Psoas muscle (tissue), 8 donors: ENCODE measurements around the gene RBMS2. TPM values are rescaled to one million over a fixed set of nuclear protein-coding genes. Genes with fewer than 3 reads are reported as not detected.

Source experiments
- ATAC-seq, 4 donors: fragments of 200-7000 bp; cut with Tn5 transposase; one replicate each; pipeline ENCODE4 v1.9.1; 2020; ENCODE audit warnings: moderate library complexity in 3 of 4, mild to moderate bottlenecking in 2 of 4
- DNase-seq, 2 donors: peaks; one replicate each; pipeline ENCODE4 v3.0.0-alpha.2; 2020
- H3K27ac ChIP-seq: fragments of 200-600 bp; one replicate; pipeline ENCODE4 v1.8.0; 2022
- H3K27me3 ChIP-seq, 3 donors: fragments of 200-600 bp in 1 of 3; one replicate each; pipeline versions ENCODE4 v1.6.1 to v1.8.0; 2013 to 2022; ENCODE audit warnings: low read length in 2 of 3, mild to moderate bottlenecking in 2 of 3, moderate library complexity in 1 of 3; ENCODE audit not compliant: insufficient read depth in 3 of 3
- H3K36me3 ChIP-seq, 2 donors: fragments of 200-600 bp in 1 of 2; one replicate each; pipeline versions ENCODE4 v1.6.1 to v1.8.0; 2013 to 2022; ENCODE audit warnings: low read depth in 1 of 2, mild to moderate bottlenecking in 1 of 2, moderate library complexity in 1 of 2; ENCODE audit not compliant: insufficient read depth in 1 of 2
- H3K4me1 ChIP-seq: fragments of 200-600 bp; one replicate; pipeline ENCODE4 v1.8.0; 2022
- H3K4me3 ChIP-seq: fragments of 200-600 bp; one replicate; pipeline ENCODE4 v1.8.0; 2022; ENCODE audit warnings: mild to moderate bottlenecking
- H3K9me3 ChIP-seq: fragments of 200-600 bp; one replicate; pipeline ENCODE4 v1.8.0; 2022
- whole genome bisulfite sequencing, 3 donors: extraction: QIAGEN DNeasy Blood & Tissue Kit; methylation state at CpG; one replicate each; pipeline versions ENCODE4 v1.1.6 to v1.1.7; 2013; 5-methylcytosine and 5-hydroxymethylcytosine counted together
- intact Hi-C, 2 donors: fragments of 100-400 bp; cut with DNase I; formaldehyde crosslinking; loops; one replicate each; pipeline versions ENCODE4 v1.11.0 to v1.14.2; 2022
- polyA plus RNA-seq, 3 donors: library from polyadenylated mRNA; stranded (reverse); fragments of 200-250 nt; gene quantifications; one replicate each; pipeline ENCODE4 v1.2.3, GENCODE V29; 2013
- total RNA-seq, 4 donors: library from RNA; stranded (reverse); fragmentation: NEBNext Ultra II Directional in 2 of 4; extraction: Animal tissue kit (Norgen Biotek cat#: 25700) in 2 of 4; gene quantifications; one replicate each; pipeline versions ENCODE4 v1.2.1 to v1.2.4, GENCODE V29; 2021 to 2023
- TF ChIP-seq, protein P1 (sequence below): fragments of 200-600 bp; IDR thresholded peaks from one replicate; pipeline ENCODE4 v1.8.0; 2022; ENCODE audit warnings: antibody characterized with exemption
- donor health status: healthy with polysubstance abuse.
- donor health status: DM: no; HTN: no; CAD: no; lungs with moderate emphysema.
- donor health status: Bipolar disorder and iron deficiency.
- donor health status: healthy.
- donor health status: DM: yes; HTN: yes; CAD: no.
- donor health status: DM: no; HTN: no; CAD: no.
- donor health status: DM: no; HTN: no; CAD: no.
- donor health status: DM: yes; HTN: yes; CAD: no.

Gene RBMS2
- total and polyA plus RNA-seq, 7 donors = 3.0 to 20.5 (median 11.8) TPM

- H3K27ac ChIP-seq = peak overlapping the region; percentile 14
- H3K4me1 ChIP-seq = no peaks in the 10 kb centered on the region
- intact Hi-C loops = loop anchor here in 1 of 2 donors (5.0 kb wide), 1 partner anchor 82 kb away; no protein-coding TSS in a partner anchor
- WGBS, 3 donors = 43 to 50% (median 47%) methylated on average over 8 of the region's 8 CpGs
- no peak overlapping the region for H3K4me3 ChIP-seq
- peak; percentile 40 to 61 (median 55) for ATAC-seq
- H3K9me3 ChIP-seq = no peaks in the 10 kb centered on the region
- peak; percentile 39 to 69 for DNase-seq
- no peaks in the 10 kb centered on the region for H3K27me3 ChIP-seq
- peaks cover 10 to 42% of the 10 kb centered on the region in 2 donors for H3K36me3 ChIP-seq
- TF ChIP-seq, protein P1, sequence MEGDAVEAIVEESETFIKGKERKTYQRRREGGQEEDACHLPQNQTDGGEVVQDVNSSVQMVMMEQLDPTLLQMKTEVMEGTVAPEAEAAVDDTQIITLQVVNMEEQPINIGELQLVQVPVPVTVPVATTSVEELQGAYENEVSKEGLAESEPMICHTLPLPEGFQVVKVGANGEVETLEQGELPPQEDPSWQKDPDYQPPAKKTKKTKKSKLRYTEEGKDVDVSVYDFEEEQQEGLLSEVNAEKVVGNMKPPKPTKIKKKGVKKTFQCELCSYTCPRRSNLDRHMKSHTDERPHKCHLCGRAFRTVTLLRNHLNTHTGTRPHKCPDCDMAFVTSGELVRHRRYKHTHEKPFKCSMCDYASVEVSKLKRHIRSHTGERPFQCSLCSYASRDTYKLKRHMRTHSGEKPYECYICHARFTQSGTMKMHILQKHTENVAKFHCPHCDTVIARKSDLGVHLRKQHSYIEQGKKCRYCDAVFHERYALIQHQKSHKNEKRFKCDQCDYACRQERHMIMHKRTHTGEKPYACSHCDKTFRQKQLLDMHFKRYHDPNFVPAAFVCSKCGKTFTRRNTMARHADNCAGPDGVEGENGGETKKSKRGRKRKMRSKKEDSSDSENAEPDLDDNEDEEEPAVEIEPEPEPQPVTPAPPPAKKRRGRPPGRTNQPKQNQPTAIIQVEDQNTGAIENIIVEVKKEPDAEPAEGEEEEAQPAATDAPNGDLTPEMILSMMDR = peak; percentile 66
These were observed 72.4 kb downstream of the RBMS2 start for GRCh38 chr12:56593909-56594621.

- DNase-seq (no peak), ATAC-seq (no peak)
- Histone ChIP-seq H3K4me1 (no peaks in the 10 kb centered on the region), H3K4me3 (no peak overlapping the region), H3K27me3 (no peaks in the 10 kb centered on the region), H3K36me3 (peaks cover 23 to 65% of the 10 kb centered on the region in 2 donors), H3K9me3 (no peaks in the 10 kb centered on the region), H3K27ac (no peak overlapping the region)
- TF ChIP-seq, protein P1 = no peak
- WGBS, 3 donors = 54 to 58% (median 58%) methylated on average over 3 of the region's 3 CpGs
- intact Hi-C loops = loop anchor here in 1 of 2 donors (5.0 kb wide), 1 partner anchor 345 kb away; no protein-coding TSS in a partner anchor
These were observed 75.2 kb downstream of the RBMS2 start for GRCh38 chr12:56596815-56597214.

- intact Hi-C loops = loop anchor here in 1 of 2 donors (5.0 kb wide), 1 partner anchor 347 kb away; no protein-coding TSS in a partner anchor
- ATAC-seq = no peak
- TF ChIP-seq, protein P1 = no peak
These were observed 77.4 kb downstream of the RBMS2 start for GRCh38 chr12:56599041-56599440.

GRCh38 chr12:56599797-56600196 lies 78.2 kb downstream of the RBMS2 start:
- no peak overlapping the region for H3K27ac ChIP-seq
- TF ChIP-seq, protein P1 = no peak
- no peak overlapping the region for H3K4me3 ChIP-seq
- WGBS, 3 donors = 89 to 93% (median 90%) methylated on average over 10 of the region's 10 CpGs
- intact Hi-C loops = loop anchor here in 1 of 2 donors (5.0 kb wide), 1 partner anchor 347 kb away; no protein-coding TSS in a partner anchor
- no peaks in the 10 kb centered on the region for H3K9me3 ChIP-seq
- H3K4me1 ChIP-seq = no peaks in the 10 kb centered on the region
- peaks cover 32 to 95% of the 10 kb centered on the region in 2 donors for H3K36me3 ChIP-seq
- ATAC-seq (no peak), DNase-seq (no peak)
- H3K27me3 ChIP-seq = no peaks in the 10 kb centered on the region

More at GRCh38 chr12:56599041-56599440, 77.4 kb downstream of the RBMS2 start:
- no peak overlapping the region for H3K4me3 ChIP-seq
- H3K27me3 ChIP-seq = no peaks in the 10 kb centered on the region
- no peaks in the 10 kb centered on the region for H3K4me1 ChIP-seq
- H3K36me3 ChIP-seq = peaks cover 26 to 87% of the 10 kb centered on the region in 2 donors
- no peak overlapping the region for H3K27ac ChIP-seq
- 92 to 93% (median 92%) methylated on average over 15 of the region's 15 CpGs for WGBS, 3 donors
- DNase-seq = no peak
- H3K9me3 ChIP-seq = no peaks in the 10 kb centered on the region
